ENCODE data around the gene ATRNL1. TPM values are rescaled to one million over a fixed set of nuclear protein-coding genes. Genes with fewer than 3 reads are reported as not detected.
"Not testable (repeated sequence)": the region's sequence is repeated elsewhere in the genome, so short reads cannot be mapped to it uniquely, and the experiment has no call there.

ATRNL1 gene
- total RNA-seq, 1 experiment from 2014 or later: not detected

DNA sequence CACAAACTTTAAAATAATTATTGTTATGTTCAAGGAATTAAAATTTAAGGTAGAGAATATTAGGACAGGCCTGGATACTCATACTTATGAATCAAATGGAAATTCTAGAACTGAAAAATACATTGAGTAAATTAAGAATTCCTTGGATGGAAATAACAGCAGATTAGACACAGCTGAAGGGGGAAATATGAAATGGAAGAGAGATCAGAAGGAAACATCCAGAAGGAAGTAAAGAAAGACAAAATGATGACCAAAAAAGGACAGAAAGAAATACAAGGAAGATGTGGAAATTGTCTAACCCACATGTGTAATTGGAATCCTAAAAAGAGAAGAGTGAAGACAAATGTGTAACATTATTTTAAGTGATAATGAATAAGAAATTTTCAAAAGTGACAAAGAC, 128.9 kb downstream of the ATRNL1 start:
- POLR2A ChIA-PET: no interaction called here
- BruUV-seq (replicated peaks): no TSS peak

DNA sequence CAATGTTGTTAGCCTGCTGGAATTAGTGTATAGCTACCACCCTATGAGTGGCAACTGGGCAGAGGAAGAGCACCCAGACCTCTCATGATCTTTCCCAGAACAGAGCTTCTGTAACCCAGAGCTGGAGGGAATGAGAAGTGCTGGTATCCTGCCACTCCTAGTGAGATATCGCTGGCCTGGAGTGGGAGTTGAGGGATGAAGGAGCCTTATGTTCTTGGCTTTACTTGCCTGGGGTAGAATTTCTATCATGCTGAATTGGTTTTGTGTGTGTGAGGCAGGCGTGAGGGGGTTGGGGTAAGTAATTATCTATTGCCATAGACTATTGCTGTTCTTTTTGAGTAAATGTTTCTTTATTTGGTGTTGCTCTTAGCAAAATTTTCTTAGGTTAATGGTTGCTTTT, 146.6 kb downstream of the ATRNL1 start:
- POLR2A ChIA-PET: no interaction called here
- H3K4me3 ChIP-seq (ENCODE audit: low read depth, low read length): no peak overlapping the region
- TF ChIP-seq CTCF (IDR thresholded peaks at IDR 0.05; ENCODE audit: insufficient read depth in 1 of 2, low read depth in 1 of 2, low read length in 1 of 2, severe bottlenecking in 1 of 2, unreplicated experiment in 1 of 2): no peak

More for the DNA sequence above, 128.9 kb downstream of the ATRNL1 start:
- Histone ChIP-seq H3K27me3 (replicated peaks; ENCODE audit: control insufficient read depth, insufficient read depth, low read length) (no peaks in the 10 kb centered on the region), H3K9me3 (no peaks in the 10 kb centered on the region), H3K36me3 (ENCODE audit: control insufficient read depth, insufficient read depth, low read length) (no peaks in the 10 kb centered on the region), H3K4me1 (no peaks in the 10 kb centered on the region), H3K4me3 (ENCODE audit: low read depth, low read length) (no peak overlapping the region)
- Mint-ChIP-seq H3K27ac (ENCODE audit: unreplicated experiment) (no peak overlapping the region), H3K4me3 (ENCODE audit: unreplicated experiment) (no peak overlapping the region), H3K36me3 (ENCODE audit: insufficient read depth, unreplicated experiment) (no peaks in the 10 kb centered on the region), H3K27me3 (ENCODE audit: insufficient read depth, unreplicated experiment) (peaks cover 4% of the 10 kb centered on the region), H3K9me3 (ENCODE audit: unreplicated experiment) (peaks cover 10% of the 10 kb centered on the region), H3K4me1 (ENCODE audit: low read depth, unreplicated experiment) (no peaks in the 10 kb centered on the region)
- no peak for TF ChIP-seq CTCF (IDR thresholded peaks at IDR 0.05; ENCODE audit: insufficient read depth in 1 of 2, low read depth in 1 of 2, low read length in 1 of 2, severe bottlenecking in 1 of 2, unreplicated experiment in 1 of 2)
- intact Hi-C loops (cut with micrococcal nuclease; ENCODE audit: unreplicated experiment): no loop called here
- DNase-seq: no peak
- CTCF ChIA-PET: no interaction called here

DNA sequence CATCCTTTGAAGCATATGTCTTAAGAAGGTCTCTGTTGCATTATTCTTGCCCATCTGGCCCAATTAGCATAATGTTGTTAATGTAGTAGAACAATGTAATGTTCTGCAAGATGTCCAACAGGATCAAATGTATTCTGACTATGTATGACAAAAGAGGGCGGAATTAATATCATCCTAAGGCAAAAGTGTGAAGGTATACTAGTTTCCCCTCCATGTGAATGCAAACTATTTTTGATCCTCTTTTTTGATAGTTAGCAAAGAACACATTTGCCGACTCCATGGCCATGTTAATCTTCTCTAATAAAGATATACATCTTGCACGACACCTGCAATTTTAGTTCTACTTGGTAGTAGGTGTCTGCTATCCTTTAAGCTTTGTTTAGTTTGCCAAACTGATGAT, 157.6 kb downstream of the ATRNL1 start:
- H3K4me3 Mint-ChIP-seq (ENCODE audit: unreplicated experiment): no peak overlapping the region
- no peak for TF ChIP-seq CTCF (IDR thresholded peaks at IDR 0.05; ENCODE audit: insufficient read depth in 1 of 2, low read depth in 1 of 2, low read length in 1 of 2, severe bottlenecking in 1 of 2, unreplicated experiment in 1 of 2)

More for the DNA sequence above, 146.6 kb downstream of the ATRNL1 start:
- DNase-seq: no peak
- no peaks in the 10 kb centered on the region for H3K27me3 Mint-ChIP-seq (ENCODE audit: insufficient read depth, unreplicated experiment)
- Histone ChIP-seq H3K9me3 (no peaks in the 10 kb centered on the region), H3K36me3 (ENCODE audit: control insufficient read depth, insufficient read depth, low read length) (no peaks in the 10 kb centered on the region), H3K27me3 (replicated peaks; ENCODE audit: control insufficient read depth, insufficient read depth, low read length) (no peaks in the 10 kb centered on the region), H3K4me1 (no peaks in the 10 kb centered on the region)
- no peak overlapping the region for H3K27ac Mint-ChIP-seq (ENCODE audit: unreplicated experiment)
- intact Hi-C loops (cut with micrococcal nuclease; ENCODE audit: unreplicated experiment): no loop called here
- no TSS peak for BruUV-seq (replicated peaks)
- no peak overlapping the region for H3K4me3 Mint-ChIP-seq (ENCODE audit: unreplicated experiment)
- no peaks in the 10 kb centered on the region for H3K4me1 Mint-ChIP-seq (ENCODE audit: low read depth, unreplicated experiment)
- H3K9me3 Mint-ChIP-seq (ENCODE audit: unreplicated experiment): no peaks in the 10 kb centered on the region
- H3K36me3 Mint-ChIP-seq (ENCODE audit: insufficient read depth, unreplicated experiment): no peaks in the 10 kb centered on the region
- CTCF ChIA-PET: no interaction called here

DNA sequence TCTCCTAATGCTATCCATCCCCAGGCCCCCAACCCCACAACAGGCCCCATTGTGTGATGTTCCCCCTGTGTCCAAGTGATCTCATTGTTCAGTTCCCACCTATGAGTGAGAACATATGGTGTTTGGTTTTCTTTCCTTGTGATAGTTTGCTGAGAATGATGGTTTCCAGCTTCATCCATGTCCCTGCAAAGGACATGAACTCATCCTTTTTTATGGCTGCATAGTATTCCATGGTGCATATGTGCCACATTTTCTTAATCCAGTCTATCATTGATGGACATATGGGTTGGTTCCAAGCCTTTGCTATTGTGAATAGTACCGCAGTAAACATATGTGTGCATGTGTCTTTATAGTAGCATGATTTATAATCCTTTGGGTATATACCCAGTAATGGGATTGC, 160.6 kb downstream of the ATRNL1 start:
- H3K9me3 Mint-ChIP-seq (ENCODE audit: unreplicated experiment): peaks cover 36% of the 10 kb centered on the region
- CTCF ChIA-PET; H3K36me3 ChIP-seq (ENCODE audit: control insufficient read depth, insufficient read depth, low read length); H3K4me1 Mint-ChIP-seq (ENCODE audit: low read depth, unreplicated experiment); intact Hi-C loops (cut with micrococcal nuclease; ENCODE audit: unreplicated experiment); H3K27me3 Mint-ChIP-seq (ENCODE audit: insufficient read depth, unreplicated experiment); H3K27ac Mint-ChIP-seq (ENCODE audit: unreplicated experiment); H3K36me3 Mint-ChIP-seq (ENCODE audit: insufficient read depth, unreplicated experiment); H3K4me3 ChIP-seq (ENCODE audit: low read depth, low read length); BruUV-seq (replicated peaks); H3K4me3 Mint-ChIP-seq (ENCODE audit: unreplicated experiment); DNase-seq; H3K4me1 ChIP-seq; H3K9me3 ChIP-seq; POLR2A ChIA-PET; H3K27me3 ChIP-seq (replicated peaks; ENCODE audit: control insufficient read depth, insufficient read depth, low read length): not testable (repeated sequence)

More for the DNA sequence above, 157.6 kb downstream of the ATRNL1 start:
- H3K27me3 Mint-ChIP-seq (ENCODE audit: insufficient read depth, unreplicated experiment): peaks cover 4% of the 10 kb centered on the region
- H3K4me1 Mint-ChIP-seq (ENCODE audit: low read depth, unreplicated experiment): no peaks in the 10 kb centered on the region
- H3K36me3 Mint-ChIP-seq (ENCODE audit: insufficient read depth, unreplicated experiment): no peaks in the 10 kb centered on the region
- ChIA-PET POLR2A (interaction anchor here (0.6 kb wide), 1 partner anchor 257 kb away, joined by 7 read pairs; no protein-coding TSS in a partner anchor), CTCF (no interaction called here)
- intact Hi-C loops (cut with micrococcal nuclease; ENCODE audit: unreplicated experiment): no loop called here
- H3K36me3 ChIP-seq (ENCODE audit: control insufficient read depth, insufficient read depth, low read length): no peaks in the 10 kb centered on the region
- H3K4me3 ChIP-seq (ENCODE audit: low read depth, low read length): no peak overlapping the region
- no peaks in the 10 kb centered on the region for H3K27me3 ChIP-seq (replicated peaks; ENCODE audit: control insufficient read depth, insufficient read depth, low read length)
- H3K9me3 Mint-ChIP-seq (ENCODE audit: unreplicated experiment): peaks cover 8% of the 10 kb centered on the region
- no peaks in the 10 kb centered on the region for H3K9me3 ChIP-seq
- no peak for DNase-seq
- H3K4me1 ChIP-seq: no peaks in the 10 kb centered on the region
- BruUV-seq (replicated peaks): no TSS peak
- H3K27ac Mint-ChIP-seq (ENCODE audit: unreplicated experiment): no peak overlapping the region

Data from Caco-2 (cell line).